Thyroid gland (tissue), 4 donors: ENCODE results near the gene PHAX.

Source experiments
- POLR2A ChIP-seq, 2 donors: fragments of 450-650 bp; IDR thresholded peaks; one replicate each; pipeline ENCODE4 v1.6.1; 2017; ENCODE audit warnings: antibody characterized with exemption in 2 of 2, mild to moderate bottlenecking in 2 of 2, moderate library complexity in 1 of 2
- TF ChIP-seq, protein P1 (sequence below), 6 experiments: fragments of 200-600 bp in 3 of 6; fragments of 450-650 bp in 3 of 6; sonication (generic) in 3 of 6; IDR thresholded peaks; one replicate each; pipeline ENCODE4 v1.5.1; 2016 to 2019; ENCODE audit warnings: antibody characterized with exemption in 6 of 6, mild to moderate bottlenecking in 2 of 6, inconsistent platforms in 1 of 6, moderate library complexity in 1 of 6

DNA sequence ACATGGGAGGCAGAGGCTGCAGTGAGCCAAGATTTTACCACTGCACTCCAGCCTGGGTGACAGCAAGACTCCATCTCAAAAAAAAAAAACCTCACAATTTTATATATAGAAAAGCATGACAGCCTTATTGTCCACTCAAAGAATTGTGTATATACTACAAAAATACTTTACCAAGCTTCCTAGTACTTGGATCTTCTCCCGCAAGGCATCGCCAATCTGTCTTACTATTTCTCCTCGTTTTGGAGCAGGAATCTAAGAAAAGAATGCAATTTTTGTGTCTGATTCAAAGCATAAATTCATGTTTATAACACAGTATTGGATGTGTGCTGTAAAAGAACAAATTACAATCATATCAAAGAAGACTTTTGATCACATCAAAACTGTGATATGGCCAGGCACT is 17.0 kb upstream of the PHAX start:
- TF ChIP-seq, protein P1, sequence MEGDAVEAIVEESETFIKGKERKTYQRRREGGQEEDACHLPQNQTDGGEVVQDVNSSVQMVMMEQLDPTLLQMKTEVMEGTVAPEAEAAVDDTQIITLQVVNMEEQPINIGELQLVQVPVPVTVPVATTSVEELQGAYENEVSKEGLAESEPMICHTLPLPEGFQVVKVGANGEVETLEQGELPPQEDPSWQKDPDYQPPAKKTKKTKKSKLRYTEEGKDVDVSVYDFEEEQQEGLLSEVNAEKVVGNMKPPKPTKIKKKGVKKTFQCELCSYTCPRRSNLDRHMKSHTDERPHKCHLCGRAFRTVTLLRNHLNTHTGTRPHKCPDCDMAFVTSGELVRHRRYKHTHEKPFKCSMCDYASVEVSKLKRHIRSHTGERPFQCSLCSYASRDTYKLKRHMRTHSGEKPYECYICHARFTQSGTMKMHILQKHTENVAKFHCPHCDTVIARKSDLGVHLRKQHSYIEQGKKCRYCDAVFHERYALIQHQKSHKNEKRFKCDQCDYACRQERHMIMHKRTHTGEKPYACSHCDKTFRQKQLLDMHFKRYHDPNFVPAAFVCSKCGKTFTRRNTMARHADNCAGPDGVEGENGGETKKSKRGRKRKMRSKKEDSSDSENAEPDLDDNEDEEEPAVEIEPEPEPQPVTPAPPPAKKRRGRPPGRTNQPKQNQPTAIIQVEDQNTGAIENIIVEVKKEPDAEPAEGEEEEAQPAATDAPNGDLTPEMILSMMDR (IDR thresholded peaks at IDR 0.05) = no peak
- no peak for TF ChIP-seq POLR2A (IDR thresholded peaks at IDR 0.05)
